SKM-1 (cell line): ENCODE data around the gene CACNA1G.

Source experiments
- DNase-seq: peaks from one replicate; lab custom pipeline; 2025; ENCODE audit not compliant: unreplicated experiment; lab: John Stamatoyannopoulos, UW

Gene CACNA1G

GRCh38 chr17:50564916-50565315 is 4.4 kb downstream of the CACNA1G start:
- no peak for DNase-seq

GRCh38 chr17:50565402-50566350 is 5.2 kb downstream of the CACNA1G start:
- DNase-seq = no peak

DNA sequence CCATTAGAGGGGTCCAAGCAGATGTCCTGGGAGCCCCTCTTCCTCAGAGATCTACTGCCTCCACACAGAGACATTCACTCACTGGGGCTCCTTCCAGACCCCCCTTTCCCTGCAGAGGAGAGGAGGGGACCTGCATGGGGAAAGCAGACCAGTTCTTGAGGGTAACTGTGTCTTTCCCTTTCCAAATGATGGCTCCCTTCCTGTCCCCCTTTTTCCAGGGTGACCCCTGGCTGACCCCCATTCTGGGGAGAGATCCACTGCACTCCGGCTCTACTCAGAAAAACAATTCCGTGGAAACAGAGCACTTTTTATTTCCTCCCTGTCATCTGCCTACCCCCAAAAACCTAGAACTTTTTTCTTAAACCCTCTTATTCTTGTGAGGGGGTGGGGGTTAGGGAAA is 6.4 kb downstream of the CACNA1G start:
- DNase-seq = no peak

DNA sequence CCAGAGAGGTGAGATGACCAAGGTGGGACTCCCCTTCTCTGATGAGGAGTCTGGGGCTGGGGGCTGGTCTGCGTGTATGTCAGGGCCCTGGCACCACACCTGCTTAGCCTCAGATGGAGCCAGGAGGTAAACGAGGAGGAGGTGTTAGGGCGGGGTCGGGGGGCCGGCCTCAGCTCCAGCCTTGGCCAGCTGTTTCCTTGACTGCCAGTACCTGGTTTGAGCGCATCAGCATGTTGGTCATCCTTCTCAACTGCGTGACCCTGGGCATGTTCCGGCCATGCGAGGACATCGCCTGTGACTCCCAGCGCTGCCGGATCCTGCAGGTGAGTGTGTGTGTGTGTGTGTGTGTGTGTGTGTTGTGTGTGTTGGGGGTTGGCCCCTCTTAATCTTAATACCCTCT is 8.1 kb downstream of the CACNA1G start:
- DNase-seq = no peak

- DNase-seq = no peak
These were observed 9.1 kb downstream of the CACNA1G start for GRCh38 chr17:50569592-50569991.

DNA sequence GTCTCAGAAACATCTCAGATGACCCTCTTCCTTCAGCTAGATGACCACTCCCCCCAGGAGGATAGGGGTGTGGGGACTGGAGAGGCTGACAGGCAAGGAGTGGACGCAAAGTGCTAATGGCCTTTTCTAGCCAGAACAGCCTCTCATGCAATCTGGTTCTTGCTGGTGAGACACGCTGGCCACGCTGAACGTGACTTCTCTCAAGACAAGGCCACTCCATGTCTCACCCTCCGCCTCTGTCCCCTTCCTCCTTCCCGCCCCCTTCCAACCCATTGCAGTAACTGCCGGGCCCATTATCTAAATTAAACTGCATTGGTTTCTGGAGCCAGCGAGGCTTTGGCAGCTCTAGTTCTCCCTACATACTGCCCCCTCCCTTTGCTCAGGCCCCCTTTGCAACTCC is 9.5 kb downstream of the CACNA1G start:
- no peak for DNase-seq

DNA sequence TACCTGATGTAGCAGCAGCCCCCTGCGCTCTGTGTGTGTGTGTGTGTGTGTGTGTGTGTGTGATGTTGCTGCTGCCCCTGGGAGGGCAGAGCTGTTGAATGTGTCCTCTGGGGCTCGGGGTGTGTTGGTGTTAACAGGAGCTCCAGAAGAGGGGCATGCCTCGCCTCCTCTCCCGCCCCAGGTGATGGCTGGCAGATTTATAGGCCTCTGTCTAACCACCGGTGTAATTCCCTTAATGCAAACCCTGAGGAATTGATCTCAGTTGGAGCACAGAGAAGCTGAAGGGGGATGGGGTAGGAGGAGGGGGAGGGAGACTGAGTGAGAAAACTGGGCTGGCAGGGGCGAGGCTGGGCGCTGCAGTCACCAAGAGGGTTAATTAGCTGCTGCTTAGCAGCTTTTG is 10.0 kb downstream of the CACNA1G start:
- DNase-seq = no peak

- DNase-seq = no peak
These were observed 11.2 kb downstream of the CACNA1G start for GRCh38 chr17:50571681-50572080.

DNA sequence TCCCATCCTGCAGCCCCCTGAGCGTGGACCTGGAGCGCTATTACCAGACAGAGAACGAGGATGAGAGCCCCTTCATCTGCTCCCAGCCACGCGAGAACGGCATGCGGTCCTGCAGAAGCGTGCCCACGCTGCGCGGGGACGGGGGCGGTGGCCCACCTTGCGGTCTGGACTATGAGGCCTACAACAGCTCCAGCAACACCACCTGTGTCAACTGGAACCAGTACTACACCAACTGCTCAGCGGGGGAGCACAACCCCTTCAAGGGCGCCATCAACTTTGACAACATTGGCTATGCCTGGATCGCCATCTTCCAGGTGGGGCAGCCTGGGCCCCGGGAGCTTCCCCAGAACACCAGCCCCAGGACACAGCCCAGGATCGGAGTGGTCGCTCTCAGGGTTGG is 12.0 kb downstream of the CACNA1G start:
- no peak for DNase-seq

GRCh38 chr17:50573866-50574611 is 13.5 kb downstream of the CACNA1G start:
- no peak for DNase-seq

DNA sequence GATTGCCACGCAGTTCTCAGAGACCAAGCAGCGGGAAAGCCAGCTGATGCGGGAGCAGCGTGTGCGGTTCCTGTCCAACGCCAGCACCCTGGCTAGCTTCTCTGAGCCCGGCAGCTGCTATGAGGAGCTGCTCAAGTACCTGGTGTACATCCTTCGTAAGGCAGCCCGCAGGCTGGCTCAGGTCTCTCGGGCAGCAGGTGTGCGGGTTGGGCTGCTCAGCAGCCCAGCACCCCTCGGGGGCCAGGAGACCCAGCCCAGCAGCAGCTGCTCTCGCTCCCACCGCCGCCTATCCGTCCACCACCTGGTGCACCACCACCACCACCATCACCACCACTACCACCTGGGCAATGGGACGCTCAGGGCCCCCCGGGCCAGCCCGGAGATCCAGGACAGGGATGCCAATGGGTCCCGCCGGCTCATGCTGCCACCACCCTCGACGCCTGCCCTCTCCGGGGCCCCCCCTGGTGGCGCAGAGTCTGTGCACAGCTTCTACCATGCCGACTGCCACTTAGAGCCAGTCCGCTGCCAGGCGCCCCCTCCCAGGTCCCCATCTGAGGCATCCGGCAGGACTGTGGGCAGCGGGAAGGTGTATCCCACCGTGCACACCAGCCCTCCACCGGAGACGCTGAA is 15.2 kb downstream of the CACNA1G start:
- no peak for DNase-seq

- no peak for DNase-seq
These were observed 16.3 kb downstream of the CACNA1G start for GRCh38 chr17:50576864-50577263.

DNA sequence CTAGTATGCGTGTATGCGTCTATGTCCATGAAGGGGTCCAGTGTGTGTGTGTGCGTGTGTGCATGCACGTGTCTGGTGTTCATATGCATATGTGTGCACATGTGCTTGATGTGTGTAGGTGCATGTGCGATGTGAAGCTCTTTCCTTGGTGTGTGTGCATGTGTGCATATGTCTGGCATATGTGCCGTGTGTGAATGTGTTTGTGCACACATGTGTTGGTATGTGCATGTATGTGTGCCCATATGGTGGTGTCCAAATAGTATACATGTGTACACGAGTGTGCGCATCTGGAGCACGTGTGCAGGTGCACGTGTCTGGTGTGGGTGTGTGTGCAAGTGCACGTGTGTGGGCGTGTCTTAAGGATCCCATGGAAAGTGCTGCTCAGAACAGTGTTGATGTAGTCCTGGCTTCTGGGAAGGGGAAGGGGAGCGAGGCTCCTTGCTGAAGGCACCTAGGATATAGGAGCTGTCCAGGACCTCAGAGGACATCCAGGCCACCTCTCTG is 17.0 kb downstream of the CACNA1G start:
- DNase-seq = no peak

GRCh38 chr17:50578173-50578572 is 17.7 kb downstream of the CACNA1G start:
- DNase-seq = no peak

GRCh38 chr17:50579399-50579798 is 18.9 kb downstream of the CACNA1G start:
- DNase-seq = no peak

- no peak for DNase-seq
These were observed 20.1 kb downstream of the CACNA1G start for GRCh38 chr17:50580646-50581045.

DNA sequence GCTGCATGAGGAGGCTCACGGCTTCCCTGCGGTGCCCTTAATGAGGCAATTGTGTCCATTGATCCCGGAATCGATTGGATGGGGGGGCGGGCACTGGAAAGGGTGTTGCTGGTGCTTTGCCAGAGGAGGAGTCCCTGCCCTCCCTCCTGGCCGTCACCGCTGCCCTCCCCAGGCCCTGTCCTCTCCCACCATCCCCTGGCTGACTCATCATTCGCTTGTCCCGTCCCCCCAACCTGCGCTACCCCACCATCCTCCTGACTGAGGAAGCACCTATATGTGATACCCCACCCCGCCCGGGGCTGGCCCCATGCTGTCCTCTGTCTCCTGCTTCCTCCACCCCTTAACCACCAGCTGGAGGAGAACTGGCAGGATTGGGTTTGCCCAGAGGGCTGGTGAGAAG is 20.8 kb downstream of the CACNA1G start:
- no peak for DNase-seq

- DNase-seq = no peak
These were observed 22.2 kb downstream of the CACNA1G start for GRCh38 chr17:50582741-50583140.

DNA sequence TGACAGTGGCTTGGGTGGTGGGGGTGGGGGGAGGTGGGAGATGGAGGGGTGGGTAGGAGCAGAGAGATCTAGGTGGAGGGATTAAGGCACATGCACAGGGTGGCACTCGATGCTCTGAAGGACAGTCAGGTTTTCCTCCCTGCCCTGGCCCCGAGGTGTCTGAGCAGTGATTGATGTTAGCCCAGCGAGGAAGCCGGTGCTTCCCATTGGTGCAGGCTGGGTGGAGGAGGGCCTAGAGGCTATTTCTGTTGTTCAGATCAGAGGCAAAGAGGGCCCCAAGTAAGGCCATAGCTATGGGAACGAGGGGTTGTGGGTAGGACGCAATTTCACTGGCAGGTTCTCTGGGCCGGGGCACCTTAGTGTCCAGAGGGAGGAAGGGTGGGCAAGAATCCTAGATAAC is 23.1 kb downstream of the CACNA1G start:
- DNase-seq = no peak

DNA sequence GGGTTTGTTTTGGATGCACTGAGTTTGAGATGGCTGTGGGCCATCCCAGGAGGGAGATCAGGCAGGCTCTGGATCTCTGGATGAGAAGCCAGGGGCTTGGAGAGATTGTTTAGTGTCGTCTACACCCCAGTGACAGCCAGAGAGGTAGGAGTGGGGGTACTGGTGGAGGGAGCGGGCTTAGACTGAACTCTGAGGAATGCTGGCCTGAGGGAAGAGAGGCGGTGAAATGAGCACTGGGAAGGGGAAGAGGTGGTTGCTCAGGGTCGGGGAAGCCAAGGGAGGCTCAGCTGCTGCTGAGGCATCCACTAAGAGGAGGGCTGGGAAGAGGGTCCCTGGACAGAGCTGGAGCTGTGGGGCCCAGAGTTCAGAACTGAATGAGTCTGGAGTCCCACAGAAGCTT is 23.6 kb downstream of the CACNA1G start:
- DNase-seq = no peak

DNA sequence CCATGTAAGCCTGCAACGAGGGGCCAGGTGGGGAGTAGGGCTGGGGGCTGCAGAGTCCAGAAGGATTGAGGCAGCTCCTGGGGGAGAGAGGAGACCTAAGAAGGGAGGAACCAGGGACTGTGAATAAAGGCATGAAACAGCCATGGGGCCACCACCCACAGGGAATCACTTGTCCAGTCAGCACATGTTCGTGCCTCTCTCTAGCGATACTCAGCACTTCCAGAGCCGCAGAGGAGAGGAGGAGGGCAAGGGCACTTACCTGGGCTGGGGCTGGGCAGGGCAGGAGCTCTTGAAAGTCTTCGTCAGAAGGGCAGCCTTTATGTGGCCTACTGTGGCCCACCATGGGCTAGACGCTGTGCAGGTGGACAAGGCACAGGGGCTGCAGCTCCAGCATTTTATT is 24.2 kb downstream of the CACNA1G start:
- DNase-seq = no peak

DNA sequence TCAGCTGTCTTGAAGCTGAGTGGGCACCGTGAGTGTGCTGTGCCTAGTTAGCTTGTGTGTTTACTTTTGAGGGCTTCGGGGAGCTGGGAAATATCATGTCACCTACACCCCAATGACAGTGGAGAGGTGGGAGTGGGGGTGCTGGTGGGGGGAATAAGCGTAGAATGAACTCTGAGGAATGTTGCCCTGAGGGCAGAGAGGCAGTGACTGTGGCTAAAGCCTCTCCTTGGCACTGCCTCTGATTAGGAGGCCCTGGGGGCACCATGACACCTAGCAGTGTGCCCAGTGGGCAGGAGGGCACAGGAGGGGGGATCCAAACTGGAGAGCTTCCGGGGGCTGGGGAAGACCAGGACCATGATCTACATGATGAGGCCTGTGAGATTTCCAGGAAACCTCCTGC is 24.8 kb downstream of the CACNA1G start:
- no peak for DNase-seq
